Measurements from ENCODE around the gene PLEKHO1. TPM values are rescaled to one million over a fixed set of nuclear protein-coding genes. Genes with fewer than 3 reads are reported as not detected.

The PLEKHO1 gene
- total and polyA plus RNA-seq, 2 of the 4 experiments (the other 2 are of a cell fraction), result 51.4 to 56.0 TPM

- no CpG with 5 or more reads among the region's 3 CpGs for WGBS, 2 experiments (ENCODE audit: extremely low coverage in 2 of 2, insufficient read length in 1 of 2)
- H2AFZ ChIP-seq (replicated peaks; ENCODE audit: low read length, poor library complexity), result peak overlapping the region; percentile 73
Observed at GRCh38 chr1:150187560-150187931, 37.8 kb downstream of the PLEKHO1 start.

More at GRCh38 chr1:150187560-150187931, 37.8 kb downstream of the PLEKHO1 start:
- H4K20me1 ChIP-seq (ENCODE audit: insufficient read depth, low read length), result no peaks in the 10 kb centered on the region
- no peak overlapping the region; the same call in 1 of the 2 replicates for H3K14ac ChIP-seq (replicated peaks; ENCODE audit: low read depth, low read length)
- H3K4me2 ChIP-seq (ENCODE audit: low read depth, low read length), result no peak overlapping the region
- H4K91ac ChIP-seq (ENCODE audit: insufficient read depth, low read depth, low read length), result peak overlapping the region; percentile 56; the same call in 1 of the 2 replicates
- no TSS peak for BruUV-seq (replicated peaks)
- ChIA-PET CTCF (interaction anchor here (0.6 to 1.6 kb wide), 15 partner anchors 9 to 300 kb away, joined by 3 to 13 read pairs (median 4); partner anchors contain the start of gene VPS45), POLR2A (ENCODE audit: unreplicated experiment) (interaction anchor here (1.7 kb wide), 1 partner anchor 300 kb away, joined by 9 read pairs; a partner anchor contains a TSS)
- no peak overlapping the region for H3K27ac ChIP-seq (ENCODE audit: insufficient read depth, low read length)
- no peak overlapping the region for H3K18ac ChIP-seq (ENCODE audit: low read depth, low read length)
- H3K36me3 ChIP-seq (ENCODE audit: control insufficient read depth, insufficient read depth, low read length), result no peaks in the 10 kb centered on the region
- H3K4me3 ChIP-seq (ENCODE audit: insufficient read depth, low read depth, low read length), result no peak overlapping the region
- H2BK5ac ChIP-seq (ENCODE audit: low read depth, low read length, poor library complexity, severe bottlenecking), result no peak overlapping the region
- H3K79me1 ChIP-seq (ENCODE audit: low read depth in 1 of 2, low read length in 2 of 2), result peaks cover 0 to 3% of the 10 kb centered on the region in 2 experiments; a peak in 1 of 4 replicates
- ATAC-seq (ENCODE audit: low read depth), result no peak; the same call in 1 of the 2 replicates
- in situ Hi-C loops (cut with MboI; ENCODE audit: low sequenced_read_pairs), result no loop called here
- H3K56ac ChIP-seq (ENCODE audit: extremely low read depth, insufficient read depth, low read length), result no peak overlapping the region
- peak overlapping the region; percentile 50 for H2BK120ac ChIP-seq (ENCODE audit: low read depth, low read length)
- dilution Hi-C loops (cut with HindIII; ENCODE audit: low sequenced_read_pairs, unreplicated experiment), result no loop called here
- peak overlapping the region; percentile 36; the same call in 1 of the 2 replicates for H3K4ac ChIP-seq (ENCODE audit: low read depth, low read length)
- intact Hi-C loops (cut with micrococcal nuclease), result loop anchor here (1.0 kb wide), 1 partner anchor 225 kb away; no protein-coding TSS in a partner anchor
- H2AK5ac ChIP-seq (ENCODE audit: low read depth, low read length), result peak overlapping the region; percentile 91; the same call in 1 of the 2 replicates
- TF ChIP-seq, protein P1, sequence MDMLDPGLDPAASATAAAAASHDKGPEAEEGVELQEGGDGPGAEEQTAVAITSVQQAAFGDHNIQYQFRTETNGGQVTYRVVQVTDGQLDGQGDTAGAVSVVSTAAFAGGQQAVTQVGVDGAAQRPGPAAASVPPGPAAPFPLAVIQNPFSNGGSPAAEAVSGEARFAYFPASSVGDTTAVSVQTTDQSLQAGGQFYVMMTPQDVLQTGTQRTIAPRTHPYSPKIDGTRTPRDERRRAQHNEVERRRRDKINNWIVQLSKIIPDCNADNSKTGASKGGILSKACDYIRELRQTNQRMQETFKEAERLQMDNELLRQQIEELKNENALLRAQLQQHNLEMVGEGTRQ (IDR thresholded peaks at IDR 0.05; ENCODE audit: low read depth, low read length), result no peak
- TF ChIP-seq CHD1 (IDR thresholded peaks at IDR 0.05; ENCODE audit: low read depth, low read length), result no peak
- no peak for TF ChIP-seq FOS (IDR thresholded peaks at IDR 0.05; ENCODE audit: low read depth, low read length)
- no peak for TF ChIP-seq POLR2A (IDR thresholded peaks at IDR 0.05; ENCODE audit: low read depth, low read length)
- TF ChIP-seq RCOR1 (IDR thresholded peaks at IDR 0.05; ENCODE audit: insufficient replicate concordance, low read length), result no peak
- TF ChIP-seq, protein P2, sequence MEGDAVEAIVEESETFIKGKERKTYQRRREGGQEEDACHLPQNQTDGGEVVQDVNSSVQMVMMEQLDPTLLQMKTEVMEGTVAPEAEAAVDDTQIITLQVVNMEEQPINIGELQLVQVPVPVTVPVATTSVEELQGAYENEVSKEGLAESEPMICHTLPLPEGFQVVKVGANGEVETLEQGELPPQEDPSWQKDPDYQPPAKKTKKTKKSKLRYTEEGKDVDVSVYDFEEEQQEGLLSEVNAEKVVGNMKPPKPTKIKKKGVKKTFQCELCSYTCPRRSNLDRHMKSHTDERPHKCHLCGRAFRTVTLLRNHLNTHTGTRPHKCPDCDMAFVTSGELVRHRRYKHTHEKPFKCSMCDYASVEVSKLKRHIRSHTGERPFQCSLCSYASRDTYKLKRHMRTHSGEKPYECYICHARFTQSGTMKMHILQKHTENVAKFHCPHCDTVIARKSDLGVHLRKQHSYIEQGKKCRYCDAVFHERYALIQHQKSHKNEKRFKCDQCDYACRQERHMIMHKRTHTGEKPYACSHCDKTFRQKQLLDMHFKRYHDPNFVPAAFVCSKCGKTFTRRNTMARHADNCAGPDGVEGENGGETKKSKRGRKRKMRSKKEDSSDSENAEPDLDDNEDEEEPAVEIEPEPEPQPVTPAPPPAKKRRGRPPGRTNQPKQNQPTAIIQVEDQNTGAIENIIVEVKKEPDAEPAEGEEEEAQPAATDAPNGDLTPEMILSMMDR (conservative IDR thresholded peaks at IDR 0.05; ENCODE audit: low read depth, low read length), result no peak
- no peak for TF ChIP-seq MXI1 (IDR thresholded peaks at IDR 0.05; ENCODE audit: borderline replicate concordance, low read depth, low read length)
- TF ChIP-seq MAZ (IDR thresholded peaks at IDR 0.05; ENCODE audit: borderline replicate concordance, low read depth, low read length), result no peak
- TF ChIP-seq RAD21 (IDR thresholded peaks at IDR 0.05; ENCODE audit: low read length), result no peak
- no peak for TF ChIP-seq NFE2L2 (IDR thresholded peaks at IDR 0.05; ENCODE audit: low read depth, low read length)
- TF ChIP-seq MAFK (IDR thresholded peaks at IDR 0.05; ENCODE audit: low read depth, low read length), result no peak
- no peak for TF ChIP-seq SMC3 (IDR thresholded peaks at IDR 0.05; ENCODE audit: low read depth, low read length)
- TF ChIP-seq CEBPB (IDR thresholded peaks at IDR 0.05; ENCODE audit: low read depth, low read length), result no peak
- TF ChIP-seq BHLHE40 (IDR thresholded peaks at IDR 0.05; ENCODE audit: low read depth, low read length), result no peak
- no peak for TF ChIP-seq RFX5 (IDR thresholded peaks at IDR 0.05; ENCODE audit: low read depth, low read length)
- TF ChIP-seq, protein P3, sequence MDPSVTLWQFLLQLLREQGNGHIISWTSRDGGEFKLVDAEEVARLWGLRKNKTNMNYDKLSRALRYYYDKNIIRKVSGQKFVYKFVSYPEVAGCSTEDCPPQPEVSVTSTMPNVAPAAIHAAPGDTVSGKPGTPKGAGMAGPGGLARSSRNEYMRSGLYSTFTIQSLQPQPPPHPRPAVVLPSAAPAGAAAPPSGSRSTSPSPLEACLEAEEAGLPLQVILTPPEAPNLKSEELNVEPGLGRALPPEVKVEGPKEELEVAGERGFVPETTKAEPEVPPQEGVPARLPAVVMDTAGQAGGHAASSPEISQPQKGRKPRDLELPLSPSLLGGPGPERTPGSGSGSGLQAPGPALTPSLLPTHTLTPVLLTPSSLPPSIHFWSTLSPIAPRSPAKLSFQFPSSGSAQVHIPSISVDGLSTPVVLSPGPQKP (IDR thresholded peaks at IDR 0.05; ENCODE audit: borderline replicate concordance, low read depth, low read length), result no peak
- H3K9me3 ChIP-seq (ENCODE audit: control insufficient read depth, insufficient read depth, low read length), result no peaks in the 10 kb centered on the region
- H2BK20ac ChIP-seq (ENCODE audit: low read depth, low read length), result peak overlapping the region; percentile 65; the same call in 1 of the 2 replicates
- H3K9ac ChIP-seq (ENCODE audit: low read depth, low read length), result no peak overlapping the region
- H3K9me1 ChIP-seq (ENCODE audit: insufficient read depth, low read length), result no peaks in the 10 kb centered on the region
- peak overlapping the region; percentile 74; the same call in 2 of the 3 replicates for H2BK15ac ChIP-seq (ENCODE audit: low read depth, low read length)
- DNase-seq, result no peak
- no peak overlapping the region for H2AK9ac ChIP-seq (replicated peaks; ENCODE audit: low read depth, low read length, poor library complexity)
- peak overlapping the region; percentile 21 to 78; a peak in 3 of 4 replicates for H4K8ac ChIP-seq (ENCODE audit: low read depth in 2 of 2, low read length in 2 of 2)
- no peak overlapping the region for H3K23ac ChIP-seq (ENCODE audit: low read depth, low read length)
- no peak overlapping the region for H4K5ac ChIP-seq (ENCODE audit: low read depth, low read length)
- peaks cover 4% of the 10 kb centered on the region for H3K4me1 ChIP-seq (ENCODE audit: control insufficient read depth, insufficient read depth, low read length)
- no peaks in the 10 kb centered on the region for H3K27me3 ChIP-seq (ENCODE audit: control insufficient read depth, insufficient read depth, low read length)
